Measurements from ENCODE around the gene PRSS50.

Gene PRSS50

GRCh38 chr3:46667657-46668056 is 50.0 kb downstream of the PRSS50 start:
- no peak for DNase-seq

- DNase-seq, result no peak
Measured at GRCh38 chr3:46667061-46667621, 50.5 kb downstream of the PRSS50 start.

GRCh38 chr3:46666453-46666845 is 51.2 kb downstream of the PRSS50 start:
- no peak for DNase-seq

GRCh38 chr3:46665763-46666452 is 51.8 kb downstream of the PRSS50 start:
- no peak for DNase-seq

GRCh38 chr3:46664971-46665762 is 52.5 kb downstream of the PRSS50 start:
- DNase-seq, result no peak

GRCh38 chr3:46664188-46664970 is 53.3 kb downstream of the PRSS50 start:
- no peak for DNase-seq

- no peak for DNase-seq
Measured at GRCh38 chr3:46663591-46664135, 54.0 kb downstream of the PRSS50 start.

GRCh38 chr3:46662771-46663551 is 54.7 kb downstream of the PRSS50 start:
- no peak for DNase-seq

Measured in NCI-H446 (cell line).